ENCODE measurements around the gene SYT17.

Gene SYT17

GRCh38 chr16:19305443-19305842 lies 137.4 kb downstream of the SYT17 start:
- Histone ChIP-seq H3K27ac (ENCODE audit: insufficient read depth, low read length, poor library complexity, severe bottlenecking) (no peak overlapping the region), H3K36me3 (ENCODE audit: control insufficient read depth, insufficient read depth, low read length) (no peaks in the 10 kb centered on the region), H3K4me1 (ENCODE audit: control insufficient read depth, insufficient read depth, low read length, poor library complexity, severe bottlenecking) (no peaks in the 10 kb centered on the region), H3K4me3 (ENCODE audit: insufficient read depth, low read depth, low read length, poor library complexity, severe bottlenecking) (no peak overlapping the region), H3K27me3 (replicated peaks; ENCODE audit: control insufficient read depth, insufficient read depth, low read length, poor library complexity, severe bottlenecking) (no peaks in the 10 kb centered on the region), H3K9me3 (ENCODE audit: control insufficient read depth, low read length) (no peaks in the 10 kb centered on the region)
- DNase-seq: no peak

- no peaks in the 10 kb centered on the region for H3K4me1 ChIP-seq (ENCODE audit: control insufficient read depth, insufficient read depth, low read length, poor library complexity, severe bottlenecking)
- no peak overlapping the region for H3K27ac ChIP-seq (ENCODE audit: insufficient read depth, low read length, poor library complexity, severe bottlenecking)
- H3K9me3 ChIP-seq (ENCODE audit: control insufficient read depth, low read length): no peaks in the 10 kb centered on the region
- no peak overlapping the region for H3K4me3 ChIP-seq (ENCODE audit: insufficient read depth, low read depth, low read length, poor library complexity, severe bottlenecking)
- H3K36me3 ChIP-seq (ENCODE audit: control insufficient read depth, insufficient read depth, low read length): no peaks in the 10 kb centered on the region
- no peaks in the 10 kb centered on the region for H3K27me3 ChIP-seq (replicated peaks; ENCODE audit: control insufficient read depth, insufficient read depth, low read length, poor library complexity, severe bottlenecking)
- DNase-seq: no peak
Measured at GRCh38 chr16:19307587-19308241, 139.7 kb downstream of the SYT17 start.

- H3K9me3 ChIP-seq (ENCODE audit: control insufficient read depth, low read length): no peaks in the 10 kb centered on the region
- H3K36me3 ChIP-seq (ENCODE audit: control insufficient read depth, insufficient read depth, low read length): no peaks in the 10 kb centered on the region
- no peak for DNase-seq
- H3K27ac ChIP-seq (ENCODE audit: insufficient read depth, low read length, poor library complexity, severe bottlenecking): no peak overlapping the region
- H3K4me3 ChIP-seq (ENCODE audit: insufficient read depth, low read depth, low read length, poor library complexity, severe bottlenecking): no peak overlapping the region
- no peaks in the 10 kb centered on the region for H3K27me3 ChIP-seq (replicated peaks; ENCODE audit: control insufficient read depth, insufficient read depth, low read length, poor library complexity, severe bottlenecking)
- H3K4me1 ChIP-seq (ENCODE audit: control insufficient read depth, insufficient read depth, low read length, poor library complexity, severe bottlenecking): no peaks in the 10 kb centered on the region
Measured at GRCh38 chr16:19308392-19308791, 140.4 kb downstream of the SYT17 start.

- Histone ChIP-seq H3K36me3 (ENCODE audit: control insufficient read depth, insufficient read depth, low read length) (no peaks in the 10 kb centered on the region), H3K9me3 (ENCODE audit: control insufficient read depth, low read length) (no peaks in the 10 kb centered on the region), H3K4me1 (ENCODE audit: control insufficient read depth, insufficient read depth, low read length, poor library complexity, severe bottlenecking) (no peaks in the 10 kb centered on the region), H3K4me3 (ENCODE audit: insufficient read depth, low read depth, low read length, poor library complexity, severe bottlenecking) (no peak overlapping the region), H3K27me3 (replicated peaks; ENCODE audit: control insufficient read depth, insufficient read depth, low read length, poor library complexity, severe bottlenecking) (no peaks in the 10 kb centered on the region), H3K27ac (ENCODE audit: insufficient read depth, low read length, poor library complexity, severe bottlenecking) (no peak overlapping the region)
- no peak for DNase-seq
Measured at GRCh38 chr16:19309178-19309577, 141.1 kb downstream of the SYT17 start.

- Histone ChIP-seq H3K4me1 (ENCODE audit: control insufficient read depth, insufficient read depth, low read length, poor library complexity, severe bottlenecking) (no peaks in the 10 kb centered on the region), H3K9me3 (ENCODE audit: control insufficient read depth, low read length) (no peaks in the 10 kb centered on the region), H3K27ac (ENCODE audit: insufficient read depth, low read length, poor library complexity, severe bottlenecking) (no peak overlapping the region), H3K27me3 (replicated peaks; ENCODE audit: control insufficient read depth, insufficient read depth, low read length, poor library complexity, severe bottlenecking) (no peaks in the 10 kb centered on the region), H3K4me3 (ENCODE audit: insufficient read depth, low read depth, low read length, poor library complexity, severe bottlenecking) (no peak overlapping the region), H3K36me3 (ENCODE audit: control insufficient read depth, insufficient read depth, low read length) (no peaks in the 10 kb centered on the region)
- no peak for DNase-seq
Measured at GRCh38 chr16:19314718-19315425, 146.8 kb downstream of the SYT17 start.

GRCh38 chr16:19315889-19316433 lies 147.9 kb downstream of the SYT17 start:
- no peaks in the 10 kb centered on the region for H3K4me1 ChIP-seq (ENCODE audit: control insufficient read depth, insufficient read depth, low read length, poor library complexity, severe bottlenecking)
- no peak overlapping the region for H3K27ac ChIP-seq (ENCODE audit: insufficient read depth, low read length, poor library complexity, severe bottlenecking)
- no peak overlapping the region for H3K4me3 ChIP-seq (ENCODE audit: insufficient read depth, low read depth, low read length, poor library complexity, severe bottlenecking)
- no peaks in the 10 kb centered on the region for H3K27me3 ChIP-seq (replicated peaks; ENCODE audit: control insufficient read depth, insufficient read depth, low read length, poor library complexity, severe bottlenecking)
- H3K9me3 ChIP-seq (ENCODE audit: control insufficient read depth, low read length): no peaks in the 10 kb centered on the region
- H3K36me3 ChIP-seq (ENCODE audit: control insufficient read depth, insufficient read depth, low read length): no peaks in the 10 kb centered on the region
- DNase-seq: no peak

- Histone ChIP-seq H3K9me3 (ENCODE audit: control insufficient read depth, low read length) (no peaks in the 10 kb centered on the region), H3K4me3 (ENCODE audit: insufficient read depth, low read depth, low read length, poor library complexity, severe bottlenecking) (no peak overlapping the region), H3K36me3 (ENCODE audit: control insufficient read depth, insufficient read depth, low read length) (no peaks in the 10 kb centered on the region), H3K27ac (ENCODE audit: insufficient read depth, low read length, poor library complexity, severe bottlenecking) (no peak overlapping the region), H3K4me1 (ENCODE audit: control insufficient read depth, insufficient read depth, low read length, poor library complexity, severe bottlenecking) (no peaks in the 10 kb centered on the region), H3K27me3 (replicated peaks; ENCODE audit: control insufficient read depth, insufficient read depth, low read length, poor library complexity, severe bottlenecking) (no peaks in the 10 kb centered on the region)
- no peak for DNase-seq
Measured at GRCh38 chr16:19316846-19317245, 148.8 kb downstream of the SYT17 start.

Data from effector memory CD4-positive, alpha-beta T cell (primary cell).